ENCODE measurements around the gene UBE2L5.

Gene UBE2L5

DNA sequence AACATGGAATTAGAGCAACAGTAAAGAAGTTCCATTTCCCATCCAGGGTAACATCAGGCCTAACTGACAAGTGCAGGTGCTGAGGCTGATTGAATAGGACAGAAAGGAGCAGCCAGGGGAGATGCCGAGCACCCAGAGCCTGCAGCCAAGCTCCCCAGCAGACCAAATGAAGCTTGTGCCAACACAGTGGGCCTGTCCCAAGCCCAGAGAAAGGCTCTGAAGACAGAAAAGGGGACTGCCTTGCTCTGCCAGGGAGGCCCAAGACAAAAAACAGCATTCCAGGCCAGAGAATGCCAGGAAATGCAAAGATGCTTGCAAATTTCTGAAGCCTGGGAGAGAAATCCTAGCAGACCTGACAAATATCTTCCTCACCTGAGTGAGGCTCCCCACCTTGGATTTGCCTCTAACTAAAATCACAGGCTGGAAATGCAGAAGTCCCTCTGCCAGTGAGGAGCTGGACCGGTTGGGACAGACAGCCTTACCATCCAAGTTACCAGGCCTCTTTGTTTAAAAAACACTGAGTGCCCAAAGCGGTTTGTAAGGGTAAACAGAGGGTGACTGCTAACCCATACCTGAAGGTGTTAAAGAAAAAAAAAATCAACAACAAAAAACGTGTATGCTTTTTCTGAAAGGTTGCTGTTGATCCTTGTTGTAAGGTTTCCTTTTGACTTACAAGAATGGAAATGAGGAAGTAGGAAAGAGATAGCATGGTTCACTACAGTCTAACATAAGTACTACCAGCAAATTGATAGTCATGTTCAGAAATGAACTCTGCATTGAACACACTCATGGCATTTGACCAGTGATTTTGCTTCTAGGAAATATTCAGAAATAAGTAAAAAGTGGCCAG is 55.3 kb downstream of the UBE2L5 start:
- no peak for DNase-seq (ENCODE audit: low read depth)

All from stimulated activated CD8-positive, alpha-beta memory T cell treated with anti-CD3 and anti-CD28 coated beads, Interleukin-15, amount 100 ng/mL, for 1 hour (primary cell).